Suppressor macrophage (primary cell): ENCODE results near the gene DPP10.

Experiments used
- DNase-seq, 4 experiments: peaks; one replicate each; pipeline ENCODE4 v3.0.0-alpha.2; 2020 to 2022

DPP10 gene

DNA sequence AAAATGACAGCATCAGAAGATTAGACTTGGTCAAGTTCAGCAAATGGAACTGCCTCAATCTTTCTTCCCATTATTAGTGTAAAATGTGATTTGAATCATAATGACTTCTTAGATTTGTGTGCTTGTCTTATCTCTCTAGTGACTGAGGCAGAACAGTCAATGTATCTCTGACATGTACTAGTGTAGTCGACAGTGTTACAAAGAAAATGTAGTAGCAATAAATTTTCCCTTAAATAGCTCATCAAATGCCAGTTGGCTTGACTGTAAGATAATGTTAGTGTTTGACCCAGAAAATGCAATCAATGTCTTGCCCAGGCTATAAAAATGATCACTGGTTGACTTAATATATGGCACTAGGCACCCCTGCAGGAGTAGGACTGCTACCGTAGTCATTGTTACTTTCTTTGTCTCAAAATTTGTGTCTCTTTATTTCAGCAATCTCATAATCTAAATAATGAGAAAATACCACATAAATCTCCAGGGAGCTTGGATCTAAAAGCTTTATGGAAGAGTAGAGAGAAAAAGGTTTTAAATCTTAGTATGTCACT is 1336.7 kb downstream of the DPP10 start:
- DNase-seq, result no peak

DNA sequence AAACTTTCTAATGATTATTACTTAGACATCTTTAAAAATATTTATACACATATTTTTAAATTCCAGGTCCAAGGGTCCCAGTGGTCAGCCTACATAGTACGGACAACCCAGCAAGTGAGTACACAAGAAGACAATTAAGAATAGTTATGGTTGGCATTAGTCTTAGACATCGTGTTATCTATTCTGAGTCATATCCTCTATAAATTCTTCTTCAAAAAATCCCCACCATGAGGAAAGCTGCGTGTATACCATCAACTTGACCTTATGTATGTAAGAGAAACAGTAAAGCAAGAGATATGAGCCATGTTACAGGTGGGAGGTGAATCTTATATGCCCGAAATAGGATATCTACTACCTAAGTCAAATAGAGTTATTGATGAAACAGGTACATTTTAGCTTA is 1339.8 kb downstream of the DPP10 start:
- no peak for DNase-seq

DNA sequence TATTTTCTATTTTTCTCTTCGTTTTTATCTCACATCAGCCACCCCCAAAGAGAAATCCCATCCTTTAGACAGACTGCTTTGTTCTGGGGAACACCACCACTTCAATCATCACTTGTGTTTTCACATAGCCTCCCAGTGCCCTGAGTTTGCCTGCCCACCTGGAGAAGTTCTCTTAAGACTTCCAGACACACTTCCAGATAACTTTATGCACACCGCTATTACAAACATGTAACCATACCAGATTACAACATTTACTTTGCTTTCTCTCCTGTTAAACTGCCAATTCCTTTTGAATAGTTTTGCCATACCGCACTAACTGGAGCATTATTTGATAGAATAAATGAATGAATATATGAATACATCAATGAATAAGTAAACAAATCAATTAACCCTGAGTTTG is 1353.6 kb downstream of the DPP10 start:
- no peak for DNase-seq

DNA sequence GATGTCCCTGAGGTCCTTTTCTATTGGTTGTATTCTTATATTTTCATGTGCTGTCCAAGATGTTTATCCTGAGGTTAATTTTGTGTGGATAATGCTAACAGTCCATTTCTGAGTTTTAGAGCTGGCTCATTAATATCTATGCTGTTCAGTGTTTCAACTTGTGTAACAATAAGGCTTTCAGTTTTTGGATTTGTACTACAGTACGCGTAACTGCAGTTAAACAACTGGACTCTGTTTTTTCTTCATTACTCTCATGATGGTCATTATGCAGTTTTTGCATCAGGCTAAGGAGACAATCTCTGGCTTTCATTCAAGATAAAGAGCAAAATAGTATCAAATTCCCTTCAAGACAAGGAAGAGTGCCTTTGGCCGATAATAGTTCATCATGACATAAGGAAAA is 1364.8 kb downstream of the DPP10 start:
- no peak for DNase-seq

DNA sequence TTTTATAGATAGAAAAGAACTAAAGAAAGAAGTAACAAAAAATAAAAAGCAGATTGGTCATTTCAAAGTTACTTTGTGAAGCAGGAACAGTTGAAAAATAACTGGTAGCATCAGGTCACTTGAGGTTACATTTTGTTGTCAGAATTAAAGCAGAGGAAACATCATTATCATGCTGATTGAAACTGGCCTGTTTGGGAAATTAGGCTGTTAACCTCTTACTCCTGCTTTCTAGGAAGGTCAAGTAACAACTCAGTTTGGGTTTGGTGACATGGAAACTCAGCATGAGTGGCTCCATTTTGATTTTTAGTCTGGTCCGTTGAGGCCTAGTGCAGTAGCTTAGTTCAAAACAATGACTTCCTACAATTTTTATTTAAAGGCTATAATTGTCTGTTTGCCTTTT is 1383.5 kb downstream of the DPP10 start:
- DNase-seq, result no peak

DNA sequence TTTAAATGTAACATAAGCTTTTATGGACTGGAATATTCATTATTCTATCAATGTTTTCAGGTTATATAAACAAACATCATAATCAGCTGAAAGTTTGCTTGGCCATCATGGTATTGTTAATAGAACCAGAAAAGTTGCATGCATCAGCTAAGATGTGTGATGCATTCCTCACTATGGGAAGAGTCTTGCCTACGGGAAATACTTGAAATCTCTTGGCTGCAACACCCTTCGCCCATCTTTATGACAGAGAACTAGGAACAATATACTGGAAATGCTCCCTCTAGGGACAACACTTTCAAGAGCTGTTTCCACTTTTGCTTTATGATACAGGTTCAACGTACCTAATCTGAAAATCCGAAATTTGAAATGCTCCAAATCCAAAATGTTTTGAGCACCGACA is 1390.8 kb downstream of the DPP10 start:
- DNase-seq, result no peak

DNA sequence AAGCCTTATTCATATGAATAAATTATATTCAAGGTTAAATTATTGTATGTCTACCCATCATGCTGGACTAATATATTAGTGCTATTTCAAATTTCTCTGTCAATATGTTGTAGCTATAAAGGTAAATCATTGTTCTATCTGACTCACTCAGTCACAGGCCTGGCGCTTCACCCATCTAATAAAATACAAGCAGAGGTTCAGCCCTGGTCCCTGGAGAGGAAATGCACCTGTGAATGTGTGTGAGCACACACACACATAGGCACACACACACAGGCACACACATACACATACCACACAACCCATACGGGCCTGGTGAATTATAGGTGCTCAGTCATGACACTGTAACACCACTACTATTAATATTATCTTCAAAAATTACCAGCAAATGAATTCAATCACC is 1396.1 kb downstream of the DPP10 start:
- no peak for DNase-seq

DNA sequence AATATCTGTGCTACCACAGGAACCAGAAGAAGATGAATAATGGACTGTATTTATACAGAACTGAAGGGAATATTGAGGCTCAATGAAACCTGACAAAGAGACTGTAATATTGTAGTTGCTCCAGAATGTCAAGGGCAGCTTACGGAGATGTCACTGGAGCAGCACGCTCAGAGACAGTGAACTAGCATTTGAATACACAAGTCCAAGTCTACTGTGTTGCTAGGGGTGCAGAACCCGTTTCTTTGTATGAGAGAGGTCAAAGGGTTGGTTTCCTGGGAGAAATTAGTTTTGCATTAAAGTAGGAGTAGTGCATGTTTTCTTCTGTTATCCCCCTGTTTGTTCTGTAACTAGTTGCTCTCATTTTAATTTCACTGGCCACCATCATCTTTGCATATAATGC is 1399.9 kb downstream of the DPP10 start:
- no peak for DNase-seq

DNA sequence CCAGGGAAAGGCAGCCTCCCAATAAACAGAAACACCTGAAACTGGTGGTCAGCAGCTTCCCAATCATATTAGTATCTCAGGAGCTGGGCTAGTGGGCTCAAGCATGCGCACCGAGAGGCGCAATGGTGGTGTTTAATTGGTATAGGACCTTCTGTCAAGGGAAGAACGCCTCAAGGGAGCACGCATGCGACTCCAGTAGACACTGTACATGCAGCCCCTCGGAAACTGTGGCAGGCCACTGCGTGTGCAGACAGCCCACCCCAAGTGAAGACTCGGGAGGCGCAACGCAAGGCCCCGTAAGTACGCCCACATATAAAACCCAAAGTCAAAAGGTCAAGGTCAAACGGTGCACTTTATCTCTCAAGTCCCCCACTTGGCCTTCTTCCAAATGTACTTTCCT is 1405.8 kb downstream of the DPP10 start:
- DNase-seq, result no peak

DNA sequence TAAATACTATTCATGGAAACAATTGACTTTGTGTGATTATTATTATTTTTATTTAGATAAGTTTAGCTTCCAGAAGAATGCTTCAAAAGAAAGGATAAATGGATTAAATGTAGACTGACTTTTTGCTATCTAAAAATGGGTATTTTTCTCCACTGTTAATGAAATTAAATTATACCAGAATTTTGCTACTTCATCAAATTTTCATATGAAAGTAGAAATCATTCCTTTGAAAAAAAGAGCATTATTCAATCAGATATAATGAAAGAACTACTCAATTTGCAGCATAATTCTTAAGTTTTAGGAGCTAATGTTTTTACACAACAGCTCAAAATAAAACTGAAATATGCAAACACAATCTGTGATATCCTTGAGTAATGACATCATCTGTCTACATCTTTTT is 1424.6 kb downstream of the DPP10 start:
- no peak for DNase-seq

DNA sequence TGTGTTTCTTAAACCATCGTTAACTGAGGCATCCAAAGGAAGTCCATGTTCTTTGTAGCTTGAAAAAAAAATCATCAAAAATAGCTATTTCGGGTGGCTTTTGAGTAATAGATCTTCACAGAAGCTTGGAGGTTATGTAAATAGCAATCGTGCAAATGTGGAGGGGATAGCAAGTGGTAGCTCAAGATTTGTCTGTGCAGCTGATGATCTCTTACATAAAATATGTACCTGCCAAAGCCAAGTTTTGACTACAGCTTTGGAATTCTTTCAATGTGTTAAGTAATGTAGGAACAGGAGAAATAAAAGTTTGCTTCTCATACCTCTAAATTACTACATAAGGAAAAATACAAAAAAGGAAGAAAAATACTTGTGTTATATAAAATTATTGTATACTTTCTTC is 1432.0 kb downstream of the DPP10 start:
- no peak for DNase-seq

DNA sequence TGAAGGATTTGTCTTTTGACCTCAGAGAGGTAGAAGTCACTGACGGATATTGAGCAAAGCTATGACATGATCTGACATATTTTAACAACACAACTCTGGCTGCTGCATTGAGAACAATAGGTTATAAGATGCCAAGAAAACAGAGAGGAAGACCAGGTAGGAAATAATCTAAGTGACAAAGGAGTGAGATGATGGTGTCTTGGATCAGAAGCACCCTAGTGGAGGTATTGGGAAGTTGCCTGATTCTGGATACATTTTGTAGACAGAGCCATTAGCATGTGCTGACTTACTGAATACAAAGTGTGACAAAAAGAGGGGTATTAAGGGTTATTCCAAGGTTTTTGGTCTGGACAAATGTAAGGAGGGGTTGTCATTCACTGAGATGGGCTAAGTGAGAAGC is 1438.1 kb downstream of the DPP10 start:
- DNase-seq, result no peak

DNA sequence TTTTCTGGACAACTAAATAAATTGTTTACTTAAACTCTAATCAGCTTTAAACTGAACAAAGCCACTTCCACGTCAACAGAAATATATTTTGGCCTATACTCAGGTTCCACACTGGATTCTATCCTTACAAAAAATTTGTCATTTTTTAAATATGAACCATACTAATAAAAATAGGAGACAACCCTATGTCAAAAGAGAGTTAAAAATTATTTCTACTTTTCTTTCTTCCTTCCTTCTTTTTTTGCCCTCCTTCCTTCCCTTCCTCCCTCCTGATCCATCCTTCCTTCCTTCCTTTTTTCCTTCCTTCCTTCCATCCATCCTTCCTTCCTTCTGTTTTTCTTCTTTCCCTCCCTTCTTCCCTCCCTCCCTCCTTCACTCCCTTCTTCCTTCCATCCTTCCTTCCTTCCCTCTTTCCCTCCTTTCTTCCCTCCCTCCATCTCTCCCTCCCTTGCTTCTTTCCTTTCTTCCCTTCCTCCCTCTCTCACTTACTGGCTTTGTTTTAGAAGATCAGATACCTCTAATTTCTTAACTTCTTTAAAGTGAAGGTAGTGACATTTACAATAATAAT is 1444.9 kb downstream of the DPP10 start:
- no peak for DNase-seq
